Erythroblast (primary cell): Measurements from ENCODE around the gene DLGAP4.

Experiments used
- DNase-seq, 2 experiments: peaks; one replicate each; lab custom pipeline; 2025; lab: John Stamatoyannopoulos, UW
- GATA1 ChIP-seq: IDR thresholded peaks from 2 replicates; pipeline ENCODE4 v1.6.1; 2011; ENCODE audit warnings: low read depth, mild to moderate bottlenecking, control low read depth, low read length, moderate library complexity
- POLR2A ChIP-seq: IDR thresholded peaks from 2 replicates; pipeline ENCODE4 v1.6.1; 2011; ENCODE audit warnings: mild to moderate bottlenecking, low read length

Gene DLGAP4

GRCh38 chr20:36319356-36320260 lies 13.5 kb downstream of the DLGAP4 start:
- no peak for DNase-seq
- TF ChIP-seq GATA1 (no peak), POLR2A (no peak)

GRCh38 chr20:36320261-36320897 lies 14.2 kb downstream of the DLGAP4 start:
- DNase-seq, result no peak
- TF ChIP-seq GATA1 (no peak), POLR2A (no peak)

GRCh38 chr20:36320898-36321695 lies 15.0 kb downstream of the DLGAP4 start:
- DNase-seq, result no peak
- TF ChIP-seq GATA1, result no peak
- no peak for TF ChIP-seq POLR2A

- DNase-seq, result no peak
- TF ChIP-seq GATA1 (no peak), POLR2A (no peak)
These were observed 16.0 kb downstream of the DLGAP4 start for GRCh38 chr20:36322131-36322530.

- no peak for TF ChIP-seq GATA1
- no peak for DNase-seq
These were observed 24.0 kb downstream of the DLGAP4 start for GRCh38 chr20:36330091-36330490.

GRCh38 chr20:36331209-36331608 lies 25.1 kb downstream of the DLGAP4 start:
- DNase-seq, result no peak
- TF ChIP-seq POLR2A (no peak), GATA1 (no peak)

GRCh38 chr20:36333841-36334240 lies 27.7 kb downstream of the DLGAP4 start:
- no peak for DNase-seq
- TF ChIP-seq POLR2A, result no peak
- TF ChIP-seq GATA1, result no peak

GRCh38 chr20:36334281-36335205 lies 28.4 kb downstream of the DLGAP4 start:
- no peak for TF ChIP-seq POLR2A
- no peak for TF ChIP-seq GATA1
- no peak for DNase-seq

- TF ChIP-seq GATA1 (no peak), POLR2A (no peak)
- DNase-seq, result no peak
These were observed 29.2 kb downstream of the DLGAP4 start for GRCh38 chr20:36335206-36335870.

GRCh38 chr20:36336204-36336603 lies 30.1 kb downstream of the DLGAP4 start:
- no peak for DNase-seq
- TF ChIP-seq GATA1, result no peak
- no peak for TF ChIP-seq POLR2A

- no peak for DNase-seq
- no peak for TF ChIP-seq GATA1
- TF ChIP-seq POLR2A, result no peak
These were observed 31.0 kb downstream of the DLGAP4 start for GRCh38 chr20:36336954-36337704.

GRCh38 chr20:36337886-36338285 lies 31.7 kb downstream of the DLGAP4 start:
- TF ChIP-seq GATA1 (no peak), POLR2A (no peak)
- DNase-seq, result no peak
